ENCODE measurements around the gene THSD7B.
A peak's percentile ranks its signal among the peaks of the same experiment; 100 is the strongest.

Gene THSD7B

GRCh38 chr2:137156221-137156844, 391.0 kb downstream of the THSD7B start:
- DNase-seq = peak; percentile 91

- DNase-seq = no peak
These were observed 392.5 kb downstream of the THSD7B start for GRCh38 chr2:137157851-137158250.

GRCh38 chr2:137161250-137161649, 395.9 kb downstream of the THSD7B start:
- no peak for DNase-seq

- DNase-seq = no peak
These were observed 400.6 kb downstream of the THSD7B start for GRCh38 chr2:137165968-137166367.

GRCh38 chr2:137167651-137168050, 402.3 kb downstream of the THSD7B start:
- no peak for DNase-seq

GRCh38 chr2:137168552-137168951, 403.2 kb downstream of the THSD7B start:
- no peak for DNase-seq

GRCh38 chr2:137172162-137172561, 406.8 kb downstream of the THSD7B start:
- no peak for DNase-seq

GRCh38 chr2:137173463-137173862, 408.1 kb downstream of the THSD7B start:
- DNase-seq = no peak

GRCh38 chr2:137175246-137175645, 409.9 kb downstream of the THSD7B start:
- DNase-seq = no peak

GRCh38 chr2:137178951-137179377, 413.6 kb downstream of the THSD7B start:
- no peak for DNase-seq

- DNase-seq = no peak
These were observed 414.2 kb downstream of the THSD7B start for GRCh38 chr2:137179542-137179941.

- DNase-seq = no peak
These were observed 414.7 kb downstream of the THSD7B start for GRCh38 chr2:137180012-137180411.

GRCh38 chr2:137181370-137181769, 416.0 kb downstream of the THSD7B start:
- DNase-seq = no peak

GRCh38 chr2:137182071-137182470, 416.7 kb downstream of the THSD7B start:
- no peak for DNase-seq

GRCh38 chr2:137183206-137183898, 418.0 kb downstream of the THSD7B start:
- DNase-seq = no peak

GRCh38 chr2:137185378-137186078, 420.2 kb downstream of the THSD7B start:
- no peak for DNase-seq

- DNase-seq = no peak
These were observed 421.9 kb downstream of the THSD7B start for GRCh38 chr2:137187216-137187615.

GRCh38 chr2:137190411-137191195, 425.3 kb downstream of the THSD7B start:
- DNase-seq = no peak

GRCh38 chr2:137192366-137193310, 427.3 kb downstream of the THSD7B start:
- no peak for DNase-seq

- no peak for DNase-seq
These were observed 428.1 kb downstream of the THSD7B start for GRCh38 chr2:137193401-137193800.

- DNase-seq = no peak
These were observed 428.8 kb downstream of the THSD7B start for GRCh38 chr2:137194111-137194510.

- DNase-seq = no peak
These were observed 434.4 kb downstream of the THSD7B start for GRCh38 chr2:137199751-137200150.
